Keratinocyte (primary cell): Measurements from ENCODE around the gene CD59. TPM values are rescaled to one million over a fixed set of nuclear protein-coding genes. Genes with fewer than 3 reads are reported as not detected.
A peak's percentile ranks its signal among the peaks of the same experiment; 100 is the strongest.

Experiments
- DNase-seq: peaks from one replicate; pipeline ENCODE4 v3.0.0-alpha.2; 2011; ENCODE audit warnings: low read depth, missing footprints, low spot score
- FAIRE-seq: peaks from 2 replicates; lab custom pipeline; 2011; peaks lifted over from hg19 to GRCh38; lab: Jason Lieb, UNC
- H2AFZ ChIP-seq: 2 replicates; pipeline ENCODE4 v1.6.0; 2012; ENCODE audit warnings: low read length, control low read depth, inconsistent platforms; ENCODE audit not compliant: control insufficient read depth
- H3K27ac ChIP-seq: 2 replicates; pipeline ENCODE4 v1.5.1; 2011; ENCODE audit warnings: low read length; ENCODE audit not compliant: control insufficient read depth, insufficient read depth
- H3K27me3 ChIP-seq: 3 replicates; pipeline ENCODE4 v1.6.0; 2011; ENCODE audit warnings: low read length; ENCODE audit not compliant: control insufficient read depth, insufficient read depth; ENCODE audit errors: extremely low read depth
- H3K36me3 ChIP-seq, 2 experiments: 2 replicates in 1 of 2; 3 replicates in 1 of 2; pipeline ENCODE4 v1.5.1; 2011; ENCODE audit warnings: low read length in 2 of 2, mild to moderate bottlenecking in 1 of 2; ENCODE audit not compliant: control insufficient read depth in 2 of 2, insufficient read depth in 2 of 2; ENCODE audit errors: extremely low read depth in 1 of 2
- H3K4me1 ChIP-seq: 3 replicates; pipeline ENCODE4 v1.5.1; 2011; ENCODE audit warnings: low read length; ENCODE audit not compliant: control insufficient read depth, insufficient read depth; ENCODE audit errors: extremely low read depth
- H3K4me2 ChIP-seq: 3 replicates; pipeline ENCODE4 v1.6.0; 2011; ENCODE audit warnings: low read depth, low read length; ENCODE audit not compliant: control insufficient read depth, insufficient read depth; ENCODE audit errors: extremely low read depth
- H3K4me3 ChIP-seq, 3 experiments: fragments of 200-600 bp in 1 of 3; sonication (generic) in 1 of 3; 2 replicates in 2 of 3; 3 replicates in 1 of 3; pipeline ENCODE4 v1.5.1; 2011 to 2016; ENCODE audit warnings: low read length in 3 of 3, mild to moderate bottlenecking in 3 of 3, control low read depth in 2 of 3, inconsistent platforms in 1 of 3, low read depth in 1 of 3, mixed read lengths in 1 of 3, mixed run types in 1 of 3, moderate library complexity in 1 of 3; ENCODE audit not compliant: control insufficient read depth in 2 of 3, insufficient read depth in 2 of 3; ENCODE audit errors: extremely low read depth in 1 of 3
- H3K79me2 ChIP-seq: 2 replicates; pipeline ENCODE4 v1.6.0; 2012; ENCODE audit warnings: low read length; ENCODE audit not compliant: control insufficient read depth, insufficient read depth
- H3K9ac ChIP-seq: 3 replicates; pipeline ENCODE4 v1.6.0; 2011; ENCODE audit warnings: low read length; ENCODE audit not compliant: control insufficient read depth, insufficient read depth; ENCODE audit errors: extremely low read depth
- H3K9me1 ChIP-seq: 3 replicates; pipeline ENCODE4 v1.6.0; 2011; ENCODE audit warnings: low read length; ENCODE audit not compliant: control insufficient read depth, insufficient read depth; ENCODE audit errors: extremely low read depth
- H3K9me3 ChIP-seq: 2 replicates; pipeline ENCODE4 v1.5.1; 2012; ENCODE audit warnings: low read depth, low read length; ENCODE audit not compliant: control insufficient read depth
- H4K20me1 ChIP-seq: 3 replicates; pipeline ENCODE4 v1.6.0; 2011; ENCODE audit warnings: low read length; ENCODE audit not compliant: control insufficient read depth, insufficient read depth; ENCODE audit errors: extremely low read depth
- EZH2 ChIP-seq: IDR thresholded peaks from one replicate; pipeline ENCODE4 v1.6.1; 2012; ENCODE audit warnings: inconsistent platforms, mild to moderate bottlenecking, low read length, moderate library complexity
- dilution Hi-C: fragments of 300-500 bp; cut with MboI; formaldehyde crosslinking; loops from one replicate; pipeline ENCODE4 v1.7.0; 2020; ENCODE audit warnings: low sequenced_read_pairs; ENCODE audit not compliant: extremely low pct_ligation_motif_present
- polyA plus RNA-seq, 5 experiments: library from polyadenylated mRNA; depleted of rRNA in 3 of 5; stranded (reverse) in 3 of 5; stranded (forward) in 1 of 5; unstranded in 1 of 5; fragments of >200 nt; gene quantifications; 1 replicate in 1 of 5; 2 replicates in 3 of 5; 3 replicates in 1 of 5; pipeline versions ENCODE4 v1.2.1 to v1.2.3, GENCODE V29; 2011 to 2012; ENCODE audit warnings: missing spikeins in 2 of 5, low read depth in 1 of 5, low replicate concordance in 1 of 5
- TF ChIP-seq, protein P1 (sequence below), 3 experiments: IDR thresholded peaks in 1 of 3; conservative IDR thresholded peaks in 1 of 3; optimal IDR thresholded peaks in 1 of 3; 2 replicates in 2 of 3; 3 replicates in 1 of 3; pipeline versions ENCODE3 to v1.5.1; 2011; ENCODE audit warnings: low read length in 3 of 3, mild to moderate bottlenecking in 3 of 3, moderate library complexity in 2 of 3, control low read depth in 1 of 3, inconsistent platforms in 1 of 3; ENCODE audit not compliant: insufficient read depth in 2 of 3; ENCODE audit errors: extremely low read depth in 1 of 3

The CD59 gene
- polyA plus RNA-seq, 1 donor (not counting 4 experiments of a cell fraction or from before 2014, with no cell fraction given): 1,349 TPM

DNA sequence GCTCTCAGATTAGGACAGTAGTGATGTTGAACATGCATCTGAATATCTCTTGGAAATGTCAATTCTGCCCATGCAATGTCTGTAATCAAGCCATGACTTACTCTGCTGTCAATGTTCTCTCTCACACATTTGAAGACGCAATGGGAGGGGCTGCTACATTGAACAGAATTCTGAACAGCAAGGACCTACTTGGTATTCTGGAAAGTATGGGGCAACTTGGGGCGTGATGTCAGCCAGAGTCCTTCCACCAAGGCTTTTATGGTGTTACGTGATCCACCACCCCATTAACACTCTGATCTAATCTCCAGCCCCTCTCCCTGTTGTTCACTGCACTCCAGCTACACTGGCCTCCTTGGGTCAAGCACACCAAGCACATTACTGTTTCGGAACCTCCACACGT, 7.1 kb upstream of the CD59 start:
- Histone ChIP-seq H3K9me1 (no peaks in the 10 kb centered on the region), H3K27ac (no peak overlapping the region), H3K4me1 (no peaks in the 10 kb centered on the region), H3K4me2 (no peak overlapping the region), H3K4me3 (no peak overlapping the region), H3K9me3 (no peaks in the 10 kb centered on the region), H2AFZ (no peak overlapping the region), H3K36me3 (peaks cover 8 to 11% of the 10 kb centered on the region in 2 experiments), H4K20me1 (no peaks in the 10 kb centered on the region), H3K27me3 (no peaks in the 10 kb centered on the region), H3K79me2 (no peaks in the 10 kb centered on the region), H3K9ac (no peak overlapping the region)
- dilution Hi-C loops: no loop called here
- DNase-seq (no peak), FAIRE-seq (no peak)
- TF ChIP-seq EZH2: no peak
- TF ChIP-seq, protein P1, sequence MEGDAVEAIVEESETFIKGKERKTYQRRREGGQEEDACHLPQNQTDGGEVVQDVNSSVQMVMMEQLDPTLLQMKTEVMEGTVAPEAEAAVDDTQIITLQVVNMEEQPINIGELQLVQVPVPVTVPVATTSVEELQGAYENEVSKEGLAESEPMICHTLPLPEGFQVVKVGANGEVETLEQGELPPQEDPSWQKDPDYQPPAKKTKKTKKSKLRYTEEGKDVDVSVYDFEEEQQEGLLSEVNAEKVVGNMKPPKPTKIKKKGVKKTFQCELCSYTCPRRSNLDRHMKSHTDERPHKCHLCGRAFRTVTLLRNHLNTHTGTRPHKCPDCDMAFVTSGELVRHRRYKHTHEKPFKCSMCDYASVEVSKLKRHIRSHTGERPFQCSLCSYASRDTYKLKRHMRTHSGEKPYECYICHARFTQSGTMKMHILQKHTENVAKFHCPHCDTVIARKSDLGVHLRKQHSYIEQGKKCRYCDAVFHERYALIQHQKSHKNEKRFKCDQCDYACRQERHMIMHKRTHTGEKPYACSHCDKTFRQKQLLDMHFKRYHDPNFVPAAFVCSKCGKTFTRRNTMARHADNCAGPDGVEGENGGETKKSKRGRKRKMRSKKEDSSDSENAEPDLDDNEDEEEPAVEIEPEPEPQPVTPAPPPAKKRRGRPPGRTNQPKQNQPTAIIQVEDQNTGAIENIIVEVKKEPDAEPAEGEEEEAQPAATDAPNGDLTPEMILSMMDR (optimal IDR thresholded peaks at IDR 0.05 in 1 of 3, IDR thresholded peaks at IDR 0.05 in 1 of 3, conservative IDR thresholded peaks at IDR 0.05 in 1 of 3; ENCODE audit: extremely low read depth in 1 of 3, insufficient read depth in 2 of 3, low read length in 3 of 3): no peak

DNA sequence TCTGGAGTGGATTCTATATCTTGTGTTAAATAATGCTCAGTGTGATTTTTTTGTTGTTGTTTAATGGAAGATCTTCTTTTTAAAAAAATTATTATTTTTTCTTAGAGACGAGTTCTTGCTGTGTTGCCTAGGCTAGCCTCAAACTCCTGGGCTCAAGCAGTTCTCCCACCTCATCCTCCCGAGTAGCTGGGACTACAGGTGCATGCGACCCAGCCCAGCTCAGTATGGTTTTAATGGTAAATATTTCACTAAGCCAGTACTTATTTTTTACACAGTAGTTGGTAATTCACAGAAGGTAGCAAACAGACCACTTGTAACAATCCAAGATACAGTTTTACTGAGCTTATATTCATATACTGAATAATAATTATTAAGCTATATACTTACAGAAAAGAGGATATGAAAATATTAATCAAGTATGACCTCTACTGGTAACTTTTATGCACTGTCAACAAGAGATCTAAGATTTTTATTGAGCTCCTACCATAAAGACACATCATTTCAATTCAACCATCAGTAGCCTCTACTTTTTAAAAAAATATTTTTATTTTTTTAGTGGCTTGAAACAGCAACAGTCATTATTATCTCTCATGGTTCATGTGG, 6.1 kb upstream of the CD59 start:
- dilution Hi-C loops: no loop called here
- Histone ChIP-seq H3K27ac (no peak overlapping the region), H3K79me2 (no peaks in the 10 kb centered on the region), H3K36me3 (peaks cover 7 to 11% of the 10 kb centered on the region in 2 experiments), H3K4me3 (no peak overlapping the region), H3K9me1 (no peaks in the 10 kb centered on the region), H3K4me1 (peaks cover 5% of the 10 kb centered on the region), H2AFZ (no peak overlapping the region), H3K9me3 (no peaks in the 10 kb centered on the region), H3K9ac (no peak overlapping the region), H4K20me1 (no peaks in the 10 kb centered on the region), H3K4me2 (no peak overlapping the region), H3K27me3 (no peaks in the 10 kb centered on the region)
- TF ChIP-seq, protein P1 (optimal IDR thresholded peaks at IDR 0.05 in 1 of 3, IDR thresholded peaks at IDR 0.05 in 1 of 3, conservative IDR thresholded peaks at IDR 0.05 in 1 of 3; ENCODE audit: extremely low read depth in 1 of 3, insufficient read depth in 2 of 3, low read length in 3 of 3): peak in 1 of 3 experiments; percentile 27
- no peak for TF ChIP-seq EZH2
- no peak for FAIRE-seq
- no peak for DNase-seq
